K562 (cell line): ENCODE data around the gene TFEB. TPM values are rescaled to one million over a fixed set of nuclear protein-coding genes. Genes with fewer than 3 reads are reported as not detected.

ENCODE experiments used
- CEBPG ChIP-seq, 3 experiments: fragments of 200-800 bp in 1 of 3; sonication (Bioruptor generic) in 1 of 3; sonication (generic) in 1 of 3; formaldehyde crosslinking in 1 of 3; IDR thresholded peaks in 2 of 3; conservative IDR thresholded peaks in 1 of 3; 2 replicates each; pipeline versions ENCODE4 v1.6.1 to v1.8.0; 2016 to 2022; ENCODE audit warnings: missing compliant biosample characterization in 2 of 3, missing genetic modification characterization in 2 of 3, mild to moderate bottlenecking in 1 of 3, missing genetic modification reagents in 1 of 3
- CXXC5 ChIP-seq: fragments of 250-450 bp; sonication (Bioruptor Pico); IDR thresholded peaks from 2 replicates; pipeline ENCODE4 v1.8.0; 2022; ENCODE audit warnings: inconsistent platforms, mild to moderate bottlenecking, moderate library complexity
- MYNN ChIP-seq, 2 experiments: sonication (generic); formaldehyde crosslinking in 1 of 2; IDR thresholded peaks; 2 replicates each; pipeline versions ENCODE4 v1.5.0 to v1.6.1; 2016 to 2020; ENCODE audit warnings: antibody characterized with exemption in 1 of 2, missing genetic modification reagents in 1 of 2
- RCOR1 ChIP-seq, 2 experiments: IDR thresholded peaks; 2 replicates each; pipeline ENCODE4 v1.6.1; 2012; ENCODE audit warnings: low read depth in 2 of 2, low read length in 2 of 2, borderline replicate concordance in 1 of 2, improper control_type of control experiment in 1 of 2
- SIRT6 ChIP-seq: IDR thresholded peaks from one replicate; pipeline ENCODE4 v1.6.1; 2012; ENCODE audit warnings: low read depth, mild to moderate bottlenecking, control low read depth, inconsistent platforms, low read length, moderate library complexity
- TEAD1 ChIP-seq, 2 experiments: fragments of 450-650 bp in 1 of 2; sonication (generic) in 1 of 2; formaldehyde crosslinking; IDR thresholded peaks; 2 replicates each; pipeline versions ENCODE4 v1.4.0 to v1.8.0; 2020 to 2022; ENCODE audit warnings: mild to moderate bottlenecking in 2 of 2, missing genetic modification reagents in 1 of 2
- polyA plus RNA-seq, 8 experiments: library from polyadenylated mRNA; depleted of rRNA in 4 of 8; stranded (reverse) in 5 of 8; unstranded in 3 of 8; fragments of >200 nt; fragmentation: Nextera tagmentation in 2 of 8; fragmentation: Illumina TruSeq in 1 of 8; extraction: Ambion mirVana in 2 of 8; extraction: Trizol in 1 of 8; gene quantifications; 2 replicates each; pipeline versions ENCODE4 v1.2.1 to v1.2.3, GENCODE V29; 2011 to 2014; ENCODE audit warnings: inconsistent platforms in 1 of 8, missing spikeins in 1 of 8
- total RNA-seq, 7 experiments: library from RNA; depleted of rRNA in 6 of 7; stranded (reverse); fragments of >200 nt in 6 of 7; fragmentation: Illumina TruSeq in 2 of 7; extraction: Trizol in 2 of 7; gene quantifications; 2 replicates each; pipeline versions ENCODE4 v1.2.1 to v1.2.3, GENCODE V29; 2011 to 2021; ENCODE audit warnings: low replicate concordance in 1 of 7
- TF ChIP-seq, protein P1 (sequence below): fragments of 450-650 bp; formaldehyde crosslinking; IDR thresholded peaks from 2 replicates; pipeline ENCODE4 v1.4.0; 2020; ENCODE audit warnings: mild to moderate bottlenecking, moderate library complexity
- TF ChIP-seq, protein P2 (sequence below): fragments of 250-450 bp; sonication (Bioruptor Pico); IDR thresholded peaks from 2 replicates; pipeline ENCODE4 v1.5.0; 2022; ENCODE audit warnings: mild to moderate bottlenecking

TFEB gene
- total and polyA plus RNA-seq, 9 of the 15 experiments (the other 6 are each of a cell fraction or from before 2014, with no cell fraction given), result 0.04 to 4.7 (median 2.0) TPM

DNA sequence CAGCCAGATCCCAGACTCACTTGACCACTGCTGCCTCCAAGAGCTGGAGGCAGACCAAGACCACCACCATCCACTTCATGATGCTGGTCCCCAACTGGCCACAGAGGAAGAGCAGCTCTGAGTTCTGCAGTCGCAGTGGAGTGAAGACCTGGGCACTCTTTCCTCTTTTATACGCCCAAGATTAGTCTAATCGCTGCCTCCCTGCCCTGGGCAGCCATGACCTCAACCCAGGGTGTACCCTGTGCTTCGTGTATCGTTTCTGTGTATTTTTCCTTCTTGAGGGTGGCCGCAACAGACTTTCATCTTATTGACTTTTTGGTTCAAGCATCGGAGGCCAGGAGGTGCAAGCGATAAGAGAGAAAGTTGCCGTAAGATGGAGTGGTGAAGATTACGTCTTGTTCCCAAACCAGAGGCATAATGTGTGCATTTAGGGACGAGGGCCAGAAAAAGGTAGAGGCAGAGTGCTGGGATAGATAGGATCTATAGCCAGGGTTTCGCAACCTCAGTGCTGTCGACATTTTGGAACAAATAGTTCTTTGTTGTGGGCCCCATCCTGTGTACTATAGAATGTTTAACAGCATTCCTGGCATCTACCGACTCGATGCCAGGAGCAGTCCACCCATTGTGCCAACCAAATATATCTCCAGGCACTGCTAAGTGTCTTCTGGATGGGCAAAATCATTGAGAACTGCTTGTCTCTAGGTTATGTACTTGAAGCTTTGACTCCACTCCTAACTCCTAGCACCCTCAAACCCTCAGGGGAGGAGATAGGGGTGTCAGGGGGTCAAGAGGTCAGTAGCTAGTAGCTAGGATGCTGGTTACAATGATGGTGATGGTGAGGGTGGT lies 12.1 kb upstream of the TFEB start, which contains the start of gene PGC (continued):
- TF ChIP-seq, protein P1, sequence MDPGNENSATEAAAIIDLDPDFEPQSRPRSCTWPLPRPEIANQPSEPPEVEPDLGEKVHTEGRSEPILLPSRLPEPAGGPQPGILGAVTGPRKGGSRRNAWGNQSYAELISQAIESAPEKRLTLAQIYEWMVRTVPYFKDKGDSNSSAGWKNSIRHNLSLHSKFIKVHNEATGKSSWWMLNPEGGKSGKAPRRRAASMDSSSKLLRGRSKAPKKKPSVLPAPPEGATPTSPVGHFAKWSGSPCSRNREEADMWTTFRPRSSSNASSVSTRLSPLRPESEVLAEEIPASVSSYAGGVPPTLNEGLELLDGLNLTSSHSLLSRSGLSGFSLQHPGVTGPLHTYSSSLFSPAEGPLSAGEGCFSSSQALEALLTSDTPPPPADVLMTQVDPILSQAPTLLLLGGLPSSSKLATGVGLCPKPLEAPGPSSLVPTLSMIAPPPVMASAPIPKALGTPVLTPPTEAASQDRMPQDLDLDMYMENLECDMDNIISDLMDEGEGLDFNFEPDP (CRISPR knock-in tag), result no peak
- TF ChIP-seq CEBPG (CRISPR knock-in tag; IDR thresholded peaks at IDR 0.05), result peak; percentile 86
- TF ChIP-seq CEBPG (tag; conservative IDR thresholded peaks at IDR 0.05 in 1 of 2, IDR thresholded peaks at IDR 0.05 in 1 of 2), result peak; percentile 92 to 97
- TF ChIP-seq, protein P2, sequence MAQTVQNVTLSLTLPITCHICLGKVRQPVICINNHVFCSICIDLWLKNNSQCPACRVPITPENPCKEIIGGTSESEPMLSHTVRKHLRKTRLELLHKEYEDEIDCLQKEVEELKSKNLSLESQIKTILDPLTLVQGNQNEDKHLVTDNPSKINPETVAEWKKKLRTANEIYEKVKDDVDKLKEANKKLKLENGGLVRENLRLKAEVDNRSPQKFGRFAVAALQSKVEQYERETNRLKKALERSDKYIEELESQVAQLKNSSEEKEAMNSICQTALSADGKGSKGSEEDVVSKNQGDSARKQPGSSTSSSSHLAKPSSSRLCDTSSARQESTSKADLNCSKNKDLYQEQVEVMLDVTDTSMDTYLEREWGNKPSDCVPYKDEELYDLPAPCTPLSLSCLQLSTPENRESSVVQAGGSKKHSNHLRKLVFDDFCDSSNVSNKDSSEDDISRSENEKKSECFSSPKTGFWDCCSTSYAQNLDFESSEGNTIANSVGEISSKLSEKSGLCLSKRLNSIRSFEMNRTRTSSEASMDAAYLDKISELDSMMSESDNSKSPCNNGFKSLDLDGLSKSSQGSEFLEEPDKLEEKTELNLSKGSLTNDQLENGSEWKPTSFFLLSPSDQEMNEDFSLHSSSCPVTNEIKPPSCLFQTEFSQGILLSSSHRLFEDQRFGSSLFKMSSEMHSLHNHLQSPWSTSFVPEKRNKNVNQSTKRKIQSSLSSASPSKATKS (CRISPR knock-in tag), result no peak
- TF ChIP-seq SIRT6, result no peak
- TF ChIP-seq TEAD1 (CRISPR knock-in tag; IDR thresholded peaks at IDR 0.05), result no peak
- peak in 1 of 2 experiments; percentile 78; a peak in 2 of 4 replicates for TF ChIP-seq RCOR1 (IDR thresholded peaks at IDR 0.05; ENCODE audit: borderline replicate concordance in 1 of 2, low read depth in 2 of 2, low read length in 2 of 2)
- TF ChIP-seq CXXC5 (CRISPR knock-in tag), result peak; percentile 52
- no peak for TF ChIP-seq MYNN (IDR thresholded peaks at IDR 0.05)
- no peak for TF ChIP-seq MYNN (CRISPR knock-in tag; IDR thresholded peaks at IDR 0.05)
